ENCODE data around the gene MARCHF10.

- TF ChIP-seq, protein P1, sequence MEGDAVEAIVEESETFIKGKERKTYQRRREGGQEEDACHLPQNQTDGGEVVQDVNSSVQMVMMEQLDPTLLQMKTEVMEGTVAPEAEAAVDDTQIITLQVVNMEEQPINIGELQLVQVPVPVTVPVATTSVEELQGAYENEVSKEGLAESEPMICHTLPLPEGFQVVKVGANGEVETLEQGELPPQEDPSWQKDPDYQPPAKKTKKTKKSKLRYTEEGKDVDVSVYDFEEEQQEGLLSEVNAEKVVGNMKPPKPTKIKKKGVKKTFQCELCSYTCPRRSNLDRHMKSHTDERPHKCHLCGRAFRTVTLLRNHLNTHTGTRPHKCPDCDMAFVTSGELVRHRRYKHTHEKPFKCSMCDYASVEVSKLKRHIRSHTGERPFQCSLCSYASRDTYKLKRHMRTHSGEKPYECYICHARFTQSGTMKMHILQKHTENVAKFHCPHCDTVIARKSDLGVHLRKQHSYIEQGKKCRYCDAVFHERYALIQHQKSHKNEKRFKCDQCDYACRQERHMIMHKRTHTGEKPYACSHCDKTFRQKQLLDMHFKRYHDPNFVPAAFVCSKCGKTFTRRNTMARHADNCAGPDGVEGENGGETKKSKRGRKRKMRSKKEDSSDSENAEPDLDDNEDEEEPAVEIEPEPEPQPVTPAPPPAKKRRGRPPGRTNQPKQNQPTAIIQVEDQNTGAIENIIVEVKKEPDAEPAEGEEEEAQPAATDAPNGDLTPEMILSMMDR (conservative IDR thresholded peaks at IDR 0.05; ENCODE audit: low read depth, low read length) = no peak
- TF ChIP-seq RFX5 (IDR thresholded peaks at IDR 0.05; ENCODE audit: low read depth, low read length) (no peak), RAD21 (IDR thresholded peaks at IDR 0.05; ENCODE audit: low read length) (peak; percentile 29; the same call in 1 of the 2 replicates), POLR2A (IDR thresholded peaks at IDR 0.05; ENCODE audit: low read depth, low read length) (peak; percentile 85), BHLHE40 (IDR thresholded peaks at IDR 0.05; ENCODE audit: low read depth, low read length) (no peak), MXI1 (IDR thresholded peaks at IDR 0.05; ENCODE audit: borderline replicate concordance, low read depth, low read length) (no peak), MAFK (IDR thresholded peaks at IDR 0.05; ENCODE audit: low read depth, low read length) (peak; percentile 91), SMC3 (IDR thresholded peaks at IDR 0.05; ENCODE audit: low read depth, low read length) (0 out of 2 replicates have a peak, but pooled peaks have one; percentile 2), RCOR1 (IDR thresholded peaks at IDR 0.05; ENCODE audit: insufficient replicate concordance, low read length) (no peak), USF2 (IDR thresholded peaks at IDR 0.05; ENCODE audit: low read depth, low read length) (no peak)
These were observed 16.8 kb downstream of the MARCHF10 start for GRCh38 chr17:62791235-62791734.

Measured in IMR-90 (cell line).